Hepatic stellate cell (primary cell): Measurements from ENCODE around the gene H19.

Experiments
- DNase-seq: peaks from one replicate; pipeline ENCODE4 v3.0.0; 2011; ENCODE audit warnings: low spot score

Gene H19

GRCh38 chr11:1982873-1983600 lies 14.6 kb downstream of the H19 start:
- DNase-seq = no peak

- DNase-seq = no peak
These were observed 18.0 kb downstream of the H19 start for GRCh38 chr11:1979607-1980006.

GRCh38 chr11:1978720-1979473 lies 18.7 kb downstream of the H19 start:
- DNase-seq = no peak

- DNase-seq = no peak
These were observed 22.5 kb downstream of the H19 start for GRCh38 chr11:1975185-1975584.

GRCh38 chr11:1970956-1971355 lies 26.7 kb downstream of the H19 start:
- DNase-seq = no peak

GRCh38 chr11:1969776-1970175 lies 27.9 kb downstream of the H19 start:
- no peak for DNase-seq

- DNase-seq = no peak
These were observed 28.6 kb downstream of the H19 start for GRCh38 chr11:1969035-1969434.

GRCh38 chr11:1968454-1969002 lies 29.1 kb downstream of the H19 start:
- no peak for DNase-seq

- DNase-seq = no peak
These were observed 29.9 kb downstream of the H19 start for GRCh38 chr11:1967641-1968225.

GRCh38 chr11:1966531-1966930 lies 31.1 kb downstream of the H19 start:
- DNase-seq = no peak

- DNase-seq = no peak
These were observed 32.7 kb downstream of the H19 start for GRCh38 chr11:1964955-1965354.

- DNase-seq = no peak
These were observed 33.3 kb downstream of the H19 start for GRCh38 chr11:1964348-1964747.

GRCh38 chr11:1963864-1964263 lies 33.8 kb downstream of the H19 start:
- no peak for DNase-seq

- no peak for DNase-seq
These were observed 37.9 kb downstream of the H19 start for GRCh38 chr11:1959786-1960185.

- no peak for DNase-seq
These were observed 39.3 kb downstream of the H19 start for GRCh38 chr11:1958367-1958766.

GRCh38 chr11:1953489-1954266 lies 44.0 kb downstream of the H19 start:
- no peak for DNase-seq

- no peak for DNase-seq
These were observed 44.7 kb downstream of the H19 start for GRCh38 chr11:1952806-1953482.

GRCh38 chr11:1949922-1950321 lies 47.7 kb downstream of the H19 start:
- DNase-seq = no peak

GRCh38 chr11:1949302-1949701 lies 48.3 kb downstream of the H19 start:
- DNase-seq = no peak

- DNase-seq = no peak
These were observed 49.3 kb downstream of the H19 start for GRCh38 chr11:1948389-1948788.

GRCh38 chr11:1947592-1948237 lies 49.9 kb downstream of the H19 start:
- DNase-seq = no peak
